COLO668 (cell line): ENCODE results near the gene CCDC78.

Experiments
- DNase-seq: peaks from one replicate; lab custom pipeline; 2025; ENCODE audit not compliant: unreplicated experiment; lab: John Stamatoyannopoulos, UW

The CCDC78 gene

DNA sequence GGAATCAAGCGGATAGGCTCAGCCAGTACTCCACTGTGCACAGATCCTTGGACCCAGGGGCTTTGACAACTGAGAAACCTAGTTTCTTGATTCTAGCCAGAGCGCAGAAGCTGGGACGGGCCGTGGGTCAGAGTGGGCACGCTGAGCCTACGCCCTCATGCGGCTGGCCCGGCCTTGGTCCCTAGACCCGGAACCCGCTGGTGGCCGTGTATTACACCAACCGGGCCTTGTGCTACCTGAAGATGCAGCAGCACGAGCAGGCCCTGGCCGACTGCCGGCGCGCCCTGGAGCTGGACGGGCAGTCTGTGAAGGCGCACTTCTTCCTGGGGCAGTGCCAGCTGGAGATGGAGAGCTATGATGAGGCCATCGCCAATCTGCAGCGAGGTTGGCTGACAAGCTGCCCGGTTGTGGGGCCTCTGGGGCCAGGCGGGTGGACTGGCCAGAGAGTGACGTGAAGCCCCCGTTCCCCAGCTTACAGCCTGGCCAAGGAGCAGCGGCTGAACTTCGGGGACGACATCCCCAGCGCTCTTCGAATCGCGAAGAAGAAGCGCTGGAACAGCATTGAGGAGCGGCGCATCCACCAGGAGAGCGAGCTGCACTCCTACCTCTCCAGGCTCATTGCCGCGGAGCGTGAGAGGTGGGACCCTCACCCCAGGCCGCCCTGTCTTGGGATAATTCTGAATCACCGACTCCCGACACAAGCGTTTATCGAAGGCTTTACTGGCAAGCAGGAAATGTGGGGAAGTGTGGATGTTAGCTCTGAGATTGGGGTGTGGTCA is 45.1 kb downstream of the CCDC78 start:
- peak; percentile 66 for DNase-seq

GRCh38 chr16:680625-680945 is 45.7 kb downstream of the CCDC78 start:
- DNase-seq = no peak

GRCh38 chr16:679814-680624 is 46.2 kb downstream of the CCDC78 start, which contains the start of gene STUB1:
Gene STUB1, plus strand, starts transcription at chr16:680410. Its CDS starts 116 bp downstream, at chr16:680526.
- DNase-seq = peak; percentile 89

GRCh38 chr16:678858-679813 is 47.1 kb downstream of the CCDC78 start:
- peak; percentile 82 for DNase-seq

DNA sequence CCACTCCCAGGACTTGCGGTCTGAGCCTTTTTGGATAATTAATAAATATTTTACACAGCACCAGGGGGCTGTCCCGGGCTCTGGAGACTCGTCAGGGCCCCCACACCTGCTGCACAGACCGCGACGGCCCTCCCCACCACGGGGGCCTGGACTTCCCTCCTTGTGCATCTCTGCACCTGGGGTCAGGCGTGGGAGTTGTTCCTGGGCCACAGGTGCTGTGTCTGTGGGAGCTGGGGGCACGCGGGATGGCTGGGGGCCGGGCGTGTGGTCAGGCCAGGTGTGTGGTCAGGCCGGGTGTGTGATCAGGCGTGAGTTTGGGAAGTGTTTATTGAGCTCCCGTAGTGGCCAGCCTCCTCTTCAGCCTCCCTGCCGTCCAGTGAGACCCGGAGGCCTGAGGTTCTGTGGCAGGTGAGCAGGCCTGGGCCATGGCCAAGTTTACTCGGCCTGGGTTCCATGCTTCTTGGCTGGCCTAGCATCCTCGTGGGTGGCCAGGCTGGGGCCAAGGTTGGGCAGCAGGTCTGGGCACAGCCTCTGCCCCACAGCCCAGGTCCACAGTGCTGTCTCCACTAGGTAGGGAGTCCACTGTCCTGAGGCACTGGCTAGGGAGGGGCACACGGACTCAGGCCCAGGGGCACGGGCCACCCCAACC is 47.9 kb downstream of the CCDC78 start:
- peak; percentile 16 for DNase-seq

- peak; percentile 72 for DNase-seq
These were observed 48.7 kb downstream of the CCDC78 start for GRCh38 chr16:677316-678190.

DNA sequence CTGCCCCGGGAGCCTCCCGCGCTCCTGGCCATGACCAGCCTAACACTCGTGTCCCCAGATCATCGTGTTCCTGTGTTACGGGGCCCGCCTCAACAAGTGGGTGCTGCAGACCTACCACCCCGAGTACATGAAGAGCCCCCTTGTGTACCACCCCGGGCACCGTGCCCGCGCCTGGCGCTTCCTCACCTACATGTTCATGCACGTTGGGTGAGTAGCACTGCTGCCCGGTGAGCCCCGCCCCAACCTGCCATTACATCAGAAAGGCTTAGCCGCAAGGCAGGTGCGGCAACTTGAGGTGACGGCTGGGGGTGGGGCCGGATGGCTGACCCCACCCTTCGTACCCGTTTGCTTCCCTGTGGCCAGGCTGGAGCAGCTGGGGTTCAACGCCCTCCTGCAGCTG is 49.3 kb downstream of the CCDC78 start:
- DNase-seq = peak; percentile 95

GRCh38 chr16:676565-676902 is 49.7 kb downstream of the CCDC78 start:
- no peak for DNase-seq

DNA sequence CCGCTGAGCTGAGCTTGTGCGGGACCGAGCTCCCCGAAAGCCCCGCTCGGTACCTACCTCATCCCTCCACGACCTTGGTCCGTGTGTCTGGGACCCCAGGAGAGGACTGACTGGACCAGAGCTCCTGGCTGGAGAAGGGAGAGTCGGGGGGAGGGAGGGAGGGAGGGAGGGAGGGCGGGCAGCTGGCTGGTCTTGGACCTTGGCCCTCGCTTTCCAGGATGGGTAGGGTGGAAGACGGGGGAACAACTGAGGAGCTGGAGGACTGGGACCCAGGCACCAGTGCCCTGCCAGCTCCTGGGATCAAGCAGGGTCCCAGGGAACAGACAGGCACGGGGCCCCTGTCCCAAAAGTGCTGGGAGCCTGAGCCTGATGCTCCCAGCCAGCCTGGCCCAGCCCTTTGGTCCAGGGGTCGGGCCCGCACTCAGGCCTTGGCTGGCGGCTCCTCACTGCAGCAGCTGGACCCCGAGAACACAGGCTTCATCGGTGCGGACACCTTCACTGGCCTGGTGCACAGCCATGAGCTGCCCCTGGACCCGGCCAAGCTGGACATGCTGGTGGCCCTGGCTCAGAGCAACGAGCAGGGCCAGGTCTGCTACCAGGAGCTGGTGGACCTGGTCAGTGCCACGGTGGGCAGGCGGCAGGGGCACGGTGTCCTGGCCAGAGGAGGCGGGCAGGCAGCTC is 50.2 kb downstream of the CCDC78 start:
- peak; percentile 38 for DNase-seq

DNA sequence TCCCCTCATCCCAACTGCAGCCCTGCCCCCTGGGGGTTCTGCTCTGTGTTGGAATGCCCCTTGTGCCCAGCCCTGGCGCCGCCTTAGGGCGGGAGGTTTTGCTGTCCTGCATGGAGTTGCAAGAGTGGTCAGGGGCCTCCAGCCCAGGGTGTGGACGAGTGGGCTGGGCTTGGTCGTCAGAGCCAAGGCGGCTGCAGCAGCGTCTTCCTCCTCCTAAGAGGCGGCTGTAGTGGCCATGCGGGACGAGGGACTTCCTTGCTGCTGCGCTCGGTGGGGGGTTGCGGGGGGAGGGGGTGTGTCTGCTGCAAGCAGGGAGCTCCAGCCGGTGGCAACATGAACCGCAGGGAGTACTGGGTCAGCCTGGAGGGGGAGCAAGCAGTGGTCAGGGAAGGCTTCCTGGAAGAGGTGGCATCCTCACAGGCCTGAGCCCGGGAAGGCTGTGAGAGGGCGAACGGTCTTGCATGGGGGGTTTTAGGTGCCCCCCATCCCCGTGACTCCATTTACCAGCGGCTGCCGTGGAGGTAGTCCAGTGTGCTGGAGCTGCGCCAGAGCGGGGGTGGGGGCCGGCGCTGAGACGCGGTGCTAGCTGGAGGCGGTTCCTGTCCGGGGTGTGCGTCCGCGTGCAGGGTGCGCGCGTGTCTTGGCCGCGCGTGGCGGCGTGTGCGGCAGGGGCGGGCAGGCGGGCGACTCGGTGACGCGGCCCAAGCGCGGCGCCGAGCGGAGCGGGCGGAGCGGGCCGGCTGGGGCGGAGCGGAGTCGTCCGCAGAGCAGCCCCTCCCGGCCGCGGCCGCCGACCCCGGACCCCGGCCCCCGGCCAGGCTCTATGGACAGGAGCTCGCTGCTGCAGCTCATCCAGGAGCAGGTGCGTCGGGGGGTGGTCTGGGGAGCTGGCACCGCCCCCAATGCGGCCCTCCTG is 51.0 kb downstream of the CCDC78 start, which contains the start of gene RHBDL1:
Gene RHBDL1, plus strand, starts transcription at position 704 of the 916 bp plus-strand sequence. Its CDS starts 120 bp downstream, at position 824.
- DNase-seq = peak; percentile 41

DNA sequence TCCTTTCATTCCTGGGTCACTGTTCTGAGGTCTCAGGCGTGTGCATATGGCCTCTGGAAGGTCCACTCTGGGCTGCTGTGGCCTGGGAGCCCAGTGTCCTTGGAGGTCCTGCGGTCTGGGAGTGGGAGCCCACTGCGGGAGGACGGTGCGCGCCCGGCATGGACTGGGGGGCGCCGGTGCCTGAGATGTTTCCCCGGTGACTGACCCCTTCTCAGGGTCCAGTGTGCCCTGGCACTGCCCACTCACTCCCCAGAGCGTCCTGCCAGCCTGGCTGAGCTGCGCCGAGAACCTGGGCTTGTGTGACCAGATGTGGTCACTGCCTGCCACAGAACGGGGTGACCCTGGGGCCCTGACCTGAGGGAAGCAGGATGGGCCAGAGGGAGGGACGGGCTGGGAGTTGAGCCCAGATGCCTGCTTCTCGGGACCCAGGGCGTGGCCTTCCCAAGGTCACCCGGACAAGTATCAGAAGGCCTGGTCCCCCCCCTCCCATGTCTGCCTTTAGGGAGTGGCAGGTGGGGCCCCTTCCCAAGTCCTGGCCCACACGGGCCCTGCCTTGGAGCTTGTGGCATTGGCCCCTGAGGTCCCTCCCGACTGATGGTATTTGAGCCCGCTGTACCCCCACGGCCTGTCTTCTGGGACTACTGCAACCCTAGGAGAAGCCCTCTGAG is 51.9 kb downstream of the CCDC78 start:
- DNase-seq = no peak

GRCh38 chr16:673399-673991 is 52.7 kb downstream of the CCDC78 start:
- no peak for DNase-seq

- DNase-seq = no peak
These were observed 53.4 kb downstream of the CCDC78 start for GRCh38 chr16:672851-673250.
